ENCODE data around the gene BSN.
"Not testable (repeated sequence)": the region's sequence is repeated elsewhere in the genome, so short reads cannot be mapped to it uniquely, and the experiment has no call there.

The BSN gene

DNA sequence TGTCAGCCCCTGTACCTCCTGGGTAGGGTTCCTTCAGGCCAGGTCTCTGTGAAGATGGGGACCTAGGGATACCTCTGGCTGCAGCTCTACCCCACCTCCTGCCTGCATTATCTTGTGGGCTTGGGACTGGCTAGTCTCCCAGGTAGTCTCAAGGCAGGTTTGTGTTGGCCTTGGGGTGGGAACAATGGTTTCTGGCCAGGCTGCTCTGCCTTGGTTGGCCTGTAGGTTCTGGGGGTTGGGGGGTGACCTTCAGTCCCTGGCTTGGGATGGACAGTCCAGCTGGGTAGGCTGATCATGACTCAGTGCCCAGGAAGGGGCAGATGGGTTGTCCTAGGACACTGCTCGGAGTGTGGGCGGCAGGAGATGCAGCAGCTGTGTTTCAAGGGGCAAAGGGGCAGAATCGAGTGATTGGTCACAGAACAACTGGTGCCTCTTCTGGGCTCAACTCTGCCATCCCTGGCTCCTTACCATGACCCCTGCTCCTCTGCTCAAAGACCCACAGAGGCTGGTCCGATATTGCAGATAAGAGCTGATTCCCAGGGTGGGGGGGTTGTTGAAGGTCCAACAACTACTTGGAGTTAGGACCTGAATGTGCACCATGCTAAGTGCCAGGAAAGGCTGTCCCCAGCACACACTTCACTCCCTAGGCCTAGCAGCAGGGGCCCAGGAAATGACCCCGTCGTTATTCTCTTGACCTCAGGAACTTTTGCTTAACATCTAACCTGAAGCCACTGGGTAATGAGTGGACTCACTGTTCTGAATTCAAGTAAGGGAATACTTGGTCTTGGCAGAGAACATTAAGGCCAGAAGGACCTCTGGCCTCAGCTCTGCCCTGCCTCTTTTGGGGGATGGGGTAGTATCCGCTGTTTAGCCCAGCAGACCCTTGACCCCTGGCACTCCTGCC lies 18.1 kb upstream of the BSN start:
- no peak for DNase-seq (ENCODE audit: low spot score)

DNA sequence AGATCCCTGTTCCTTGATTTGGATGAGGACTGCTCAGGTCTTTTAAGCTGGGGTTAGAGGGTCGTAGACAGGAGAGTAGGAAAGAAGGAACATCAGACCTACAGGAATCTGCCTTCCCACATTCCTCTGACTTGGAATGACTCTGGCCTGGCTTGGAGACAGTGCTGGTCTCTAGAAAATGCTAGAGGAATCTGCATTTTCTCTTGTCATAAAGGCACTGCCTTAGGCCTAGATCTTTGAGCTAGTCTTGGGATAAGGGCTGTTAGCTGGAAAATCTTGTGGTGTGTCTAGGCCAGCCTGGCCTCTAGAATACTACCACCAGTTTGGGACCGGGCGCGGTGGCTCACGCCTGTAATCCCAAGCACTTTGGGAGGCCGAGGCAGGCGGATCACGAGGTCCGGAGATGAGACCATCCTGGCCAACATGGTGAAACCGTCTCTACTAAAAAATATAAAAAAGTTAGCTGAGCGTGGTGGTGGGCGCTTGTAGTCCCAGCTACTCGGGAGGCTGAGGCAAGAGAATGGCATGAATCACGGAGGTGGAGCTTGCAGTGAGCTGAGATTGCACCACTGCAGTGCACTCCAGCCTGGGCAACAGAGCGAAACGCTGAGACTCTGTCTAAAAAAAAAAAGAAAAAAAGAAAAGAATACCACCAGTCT lies 17.3 kb upstream of the BSN start:
- DNase-seq (ENCODE audit: low spot score), result no peak

DNA sequence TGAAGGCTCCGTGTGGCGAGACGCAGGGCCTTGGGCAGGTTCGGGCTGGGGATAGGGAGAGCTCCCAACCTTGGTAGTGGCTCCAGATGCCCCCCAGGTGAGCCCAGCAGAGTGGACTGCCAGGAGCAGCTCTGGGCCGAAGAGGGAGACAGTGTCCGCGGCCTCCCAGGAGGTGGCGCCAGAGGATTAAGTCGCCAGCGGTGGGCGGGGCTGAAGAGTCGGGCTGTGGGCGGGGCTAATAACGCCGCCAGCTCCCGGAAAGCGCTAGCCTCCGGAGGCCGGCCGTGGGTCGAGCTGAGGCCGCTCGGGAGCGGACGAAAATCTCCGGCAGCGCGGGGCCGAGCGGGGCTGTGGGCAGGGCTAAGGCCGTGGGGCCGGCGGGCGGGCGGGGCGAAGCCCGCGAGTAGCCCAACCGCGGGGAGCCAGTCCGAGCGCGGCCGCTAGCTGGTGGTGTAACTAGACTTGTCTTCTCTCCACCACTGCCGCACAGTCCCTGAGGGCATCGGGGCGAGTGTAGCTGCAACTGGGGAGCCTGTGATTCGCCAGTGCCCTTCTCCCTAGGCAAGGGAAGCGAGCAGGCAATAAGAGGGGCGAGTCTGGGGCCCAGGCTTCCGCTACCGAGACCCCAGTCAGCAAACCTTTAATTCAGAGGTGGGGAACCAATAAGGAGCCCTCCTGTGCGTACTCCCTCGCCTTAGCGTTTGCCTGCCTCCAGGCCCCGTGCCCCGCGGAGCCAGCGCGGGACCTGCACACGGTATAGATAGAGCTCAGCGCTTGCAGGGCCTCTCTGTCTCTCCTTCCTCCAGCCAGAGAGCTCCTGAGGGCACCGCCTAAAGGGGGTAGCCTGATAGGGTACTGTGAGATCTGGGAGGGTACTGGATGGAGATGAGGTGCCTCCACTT lies 14.4 kb upstream of the BSN start:
- peak; percentile 98 for DNase-seq (ENCODE audit: low spot score)

DNA sequence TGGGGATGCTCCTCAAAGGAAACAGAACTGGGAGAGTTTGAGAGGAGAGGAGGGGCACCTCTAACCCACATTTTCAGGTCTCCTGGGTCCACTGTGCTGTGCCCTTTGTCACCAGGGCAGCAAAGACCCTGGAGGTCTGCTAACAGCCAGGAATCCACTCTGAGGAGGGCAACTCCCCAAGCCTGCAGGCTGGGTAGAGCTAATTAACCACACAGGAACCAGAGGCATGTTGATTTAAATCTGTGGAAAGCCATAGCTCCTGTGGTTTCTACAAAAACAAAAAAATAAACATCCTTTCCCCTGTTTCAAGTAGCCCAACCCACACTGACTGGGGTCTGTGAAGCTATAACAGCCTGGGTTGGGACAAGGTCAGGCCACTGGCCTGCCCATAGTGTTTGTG lies 2.2 kb upstream of the BSN start:
- DNase-seq (ENCODE audit: low spot score), result no peak

DNA sequence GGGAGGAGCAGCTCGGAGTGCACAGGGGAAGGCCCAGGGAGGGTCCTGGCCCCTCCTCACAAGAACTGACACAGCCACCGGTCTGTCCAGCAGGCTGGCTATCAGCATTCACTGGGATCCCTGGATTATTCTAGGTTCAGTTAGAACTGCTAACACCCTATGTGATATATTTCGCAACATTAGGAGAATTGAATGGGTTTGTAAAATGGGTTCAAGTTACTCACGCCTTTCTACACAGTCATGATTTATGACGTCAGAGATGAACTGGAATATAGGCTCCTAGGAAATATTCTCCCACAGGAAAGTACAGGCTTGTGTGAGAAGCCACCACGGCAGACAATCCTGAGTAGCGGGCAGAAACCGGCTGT lies 969 bp upstream of the BSN start:
- DNase-seq (ENCODE audit: low spot score), result no peak

DNA sequence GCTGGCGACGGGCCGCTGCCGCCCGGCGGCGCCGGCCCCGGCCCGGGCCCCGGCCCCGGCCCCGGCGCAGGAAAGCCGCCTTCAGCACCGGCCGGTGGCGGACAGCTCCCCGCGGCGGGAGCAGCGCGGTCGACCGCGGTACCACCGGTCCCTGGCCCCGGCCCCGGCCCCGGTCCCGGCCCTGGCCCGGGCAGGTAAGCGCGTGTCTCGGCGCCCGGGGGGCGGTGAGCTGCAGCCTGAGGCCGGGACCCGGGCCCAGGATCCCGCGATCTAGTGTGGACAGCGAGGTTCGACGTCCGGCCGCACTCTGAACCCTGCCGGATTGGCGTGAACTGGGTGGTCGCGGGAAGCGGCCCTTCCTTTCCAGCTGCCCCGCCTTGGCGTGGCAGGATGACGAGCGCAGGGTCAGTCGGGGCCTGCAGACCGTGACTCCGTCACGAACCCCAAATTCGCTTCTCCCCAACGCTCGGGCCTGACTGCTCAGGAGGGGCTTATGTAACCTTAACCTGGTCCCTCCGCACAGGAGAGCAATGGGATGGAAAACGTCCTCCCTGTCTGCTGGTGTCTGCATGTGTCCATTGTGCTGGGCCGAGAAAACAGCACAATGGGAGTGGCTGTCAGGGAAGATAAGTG lies 472 bp downstream of the BSN start:
- DNase-seq (ENCODE audit: low spot score), result peak; percentile 84

DNA sequence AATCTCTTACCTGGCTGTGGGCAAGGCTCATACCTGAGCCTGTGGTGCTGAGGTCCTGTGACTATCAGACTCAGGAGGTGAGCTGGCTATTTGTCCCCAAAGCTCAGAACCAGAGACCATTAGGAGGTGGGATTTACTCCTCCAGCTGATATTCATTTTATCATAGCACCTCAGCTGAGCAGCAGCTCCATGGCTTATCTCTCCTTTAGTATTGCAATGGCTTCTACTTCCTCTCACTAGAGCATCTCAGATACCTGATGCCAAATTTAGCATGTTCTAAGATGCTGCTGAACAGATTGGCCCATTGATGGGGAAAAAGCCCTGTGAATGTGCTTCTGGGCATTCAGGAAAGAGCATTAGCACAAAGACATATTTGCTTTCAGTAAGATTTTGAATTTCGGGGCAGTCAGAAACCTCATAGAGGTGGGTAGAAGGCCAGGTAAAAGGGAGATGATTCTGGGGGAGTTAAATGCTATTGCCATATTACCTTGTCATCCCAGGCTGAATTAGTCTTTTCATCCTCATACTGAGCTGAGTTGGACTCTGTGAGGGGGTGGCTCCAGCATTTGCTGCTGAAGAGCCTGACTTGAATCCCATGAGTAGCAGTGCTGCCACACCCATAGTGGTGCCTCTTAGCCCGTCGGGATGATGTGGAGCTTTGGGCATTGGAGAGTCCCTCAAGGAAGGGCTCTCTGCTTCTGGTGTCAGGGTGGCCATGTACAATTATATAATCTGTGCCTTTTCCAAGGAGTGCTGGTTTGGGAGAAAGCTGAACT lies 2.4 kb downstream of the BSN start:
- no peak for DNase-seq (ENCODE audit: low spot score)

DNA sequence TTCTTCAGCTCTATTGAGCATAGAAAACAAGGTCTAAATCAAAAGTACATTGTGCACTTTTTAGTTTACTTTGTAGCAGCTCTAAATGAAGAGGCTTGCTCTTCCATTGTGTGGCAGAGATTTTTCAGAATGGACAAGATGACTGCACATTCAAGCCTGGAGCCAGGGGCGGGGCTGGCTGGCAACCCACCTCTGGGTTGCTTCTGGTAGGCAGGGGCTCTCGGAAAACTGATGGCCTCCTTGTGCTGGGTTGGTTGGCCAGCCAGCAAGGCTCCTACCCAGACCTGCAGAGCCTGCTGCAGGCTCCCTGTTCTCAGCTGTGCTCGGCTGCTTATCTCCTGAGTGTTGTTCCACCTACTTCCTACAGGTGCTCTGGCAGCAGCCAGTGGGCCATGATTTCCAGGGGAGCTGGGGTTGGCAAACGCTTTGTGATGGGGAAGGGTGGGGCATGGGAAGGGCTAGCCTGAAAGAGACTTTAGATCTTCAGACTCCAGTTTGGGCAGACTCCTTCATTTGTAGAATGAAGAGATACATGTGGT lies 8.8 kb downstream of the BSN start:
- DNase-seq (ENCODE audit: low spot score), result no peak

DNA sequence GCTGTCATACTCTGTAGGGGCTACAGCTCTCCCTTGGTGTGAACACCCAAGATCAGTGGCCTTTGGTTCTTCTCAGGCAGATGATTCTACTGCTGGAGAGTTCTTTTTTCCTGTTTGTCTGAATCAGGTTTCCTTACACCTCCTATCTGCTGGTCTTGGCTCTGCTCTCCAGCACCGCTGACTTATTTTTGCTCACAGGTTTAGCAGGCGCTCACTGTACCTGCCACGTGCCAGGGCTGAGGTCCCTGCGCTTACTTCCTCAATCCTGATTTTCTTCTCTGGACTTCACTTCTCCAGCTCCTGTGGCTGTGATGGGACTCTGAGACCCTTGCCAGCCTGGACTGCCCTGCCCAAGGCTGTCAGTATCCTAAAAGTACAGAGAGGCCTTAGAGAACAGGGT lies 9.5 kb downstream of the BSN start:
- no peak for DNase-seq (ENCODE audit: low spot score)

DNA sequence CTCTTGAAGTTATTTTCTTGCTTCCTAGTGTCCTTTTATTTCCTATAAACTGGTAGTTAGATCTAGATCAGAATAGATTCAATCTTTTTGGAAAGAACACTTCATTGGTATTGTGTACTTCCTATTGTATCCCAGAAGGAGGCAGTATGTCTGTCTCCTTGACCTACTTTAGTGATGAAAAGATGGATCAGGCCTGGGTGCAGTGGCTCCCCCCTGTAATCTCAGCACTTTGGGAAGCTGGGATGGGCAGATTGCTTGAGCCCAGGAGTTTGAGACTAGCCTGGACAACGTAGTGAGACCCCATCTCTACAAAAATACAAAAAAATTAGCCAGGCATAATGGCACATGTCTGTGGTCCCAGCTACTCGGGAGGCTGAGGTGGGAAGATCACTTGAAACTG lies 12.0 kb downstream of the BSN start:
- DNase-seq (ENCODE audit: low spot score), result no peak

DNA sequence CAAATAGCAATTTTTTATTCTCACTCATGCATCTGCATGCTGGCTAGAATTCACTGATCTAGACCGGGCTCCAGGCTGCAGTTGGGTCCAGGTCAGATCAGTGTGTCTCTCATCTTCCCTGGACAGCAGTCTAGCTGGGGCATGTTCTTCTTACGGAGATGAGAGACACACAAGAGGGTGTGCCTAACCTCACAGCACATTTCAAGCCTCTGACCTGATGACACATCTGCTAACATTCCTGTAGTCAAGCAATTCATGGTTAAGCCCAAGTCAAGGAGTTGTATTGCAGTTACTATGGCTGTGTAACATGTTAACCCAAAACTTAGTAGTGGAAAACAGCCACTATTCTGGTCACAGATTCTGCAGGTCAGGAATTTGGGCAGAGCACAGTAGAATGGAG lies 13.1 kb downstream of the BSN start:
- DNase-seq (ENCODE audit: low spot score), result no peak

DNA sequence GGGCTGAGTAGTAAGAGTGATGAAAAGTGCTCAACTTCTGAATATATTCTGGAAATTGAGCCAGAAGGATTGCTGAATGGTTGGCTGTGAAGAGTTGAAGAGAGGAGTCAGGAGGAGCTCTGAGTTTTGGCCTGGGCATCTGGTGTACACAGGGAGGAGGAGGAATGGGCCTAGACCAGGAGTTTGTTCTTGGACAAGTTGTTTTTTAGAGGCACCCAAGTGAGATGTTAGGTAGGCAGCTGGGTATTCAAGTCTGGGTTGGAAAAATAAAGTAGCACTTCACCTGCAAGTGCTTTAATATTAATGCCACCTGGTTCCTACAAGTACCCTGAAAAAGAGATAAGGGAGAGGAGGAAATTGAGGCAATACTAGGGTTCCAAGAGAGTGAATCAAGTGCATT lies 14.7 kb downstream of the BSN start:
- DNase-seq (ENCODE audit: low spot score), result no peak

DNA sequence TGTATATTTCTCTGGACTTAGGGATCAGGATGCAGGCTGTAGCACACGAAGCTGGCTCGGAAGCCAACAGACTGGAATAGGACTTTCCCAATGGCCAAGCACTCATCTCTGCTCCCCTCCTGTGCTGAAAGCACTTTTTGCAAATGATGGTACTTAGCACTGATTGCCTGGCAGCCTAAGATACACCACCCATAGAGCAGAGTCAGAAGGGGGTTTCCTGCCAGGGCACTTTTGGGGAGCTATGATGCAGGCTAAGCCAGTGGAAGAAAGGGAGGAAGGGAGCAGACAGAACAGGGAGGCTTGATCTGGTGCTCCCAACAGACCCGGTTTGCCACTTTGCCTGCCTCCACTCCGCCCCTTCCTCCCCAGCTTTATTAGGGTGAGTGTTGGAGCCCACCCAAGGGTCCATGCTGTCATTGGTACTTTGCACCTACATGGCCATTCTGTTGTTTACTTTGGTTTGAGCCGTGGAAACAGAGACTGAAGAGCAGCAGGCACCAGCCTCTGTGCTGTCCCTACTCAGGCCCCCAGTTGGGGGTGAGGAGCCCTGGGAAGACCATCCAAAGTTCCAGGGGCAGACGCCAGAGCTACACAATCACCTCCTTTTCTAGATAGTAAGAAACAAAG lies 15.9 kb downstream of the BSN start:
- DNase-seq (ENCODE audit: low spot score), result no peak

DNA sequence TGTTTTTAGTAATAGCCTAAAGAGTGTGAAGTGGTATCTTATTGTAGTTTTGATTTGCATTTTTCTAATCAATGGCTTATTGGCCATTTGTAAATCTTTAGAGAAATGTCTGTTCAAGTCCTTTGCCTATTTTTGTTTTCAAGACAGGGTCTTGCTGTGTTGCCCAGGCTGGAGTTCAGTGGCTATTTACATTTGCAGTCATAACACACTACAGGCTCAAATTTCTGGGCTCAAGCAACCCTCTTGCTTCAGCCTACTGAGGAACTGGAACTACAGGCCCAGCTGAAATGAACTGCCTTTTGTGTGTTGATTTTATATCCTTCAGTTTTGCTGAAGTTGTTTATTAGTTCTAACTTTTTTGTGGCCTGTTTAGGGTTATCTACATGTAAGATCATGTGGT lies 27.9 kb downstream of the BSN start:
- no peak for DNase-seq (ENCODE audit: low spot score)

DNA sequence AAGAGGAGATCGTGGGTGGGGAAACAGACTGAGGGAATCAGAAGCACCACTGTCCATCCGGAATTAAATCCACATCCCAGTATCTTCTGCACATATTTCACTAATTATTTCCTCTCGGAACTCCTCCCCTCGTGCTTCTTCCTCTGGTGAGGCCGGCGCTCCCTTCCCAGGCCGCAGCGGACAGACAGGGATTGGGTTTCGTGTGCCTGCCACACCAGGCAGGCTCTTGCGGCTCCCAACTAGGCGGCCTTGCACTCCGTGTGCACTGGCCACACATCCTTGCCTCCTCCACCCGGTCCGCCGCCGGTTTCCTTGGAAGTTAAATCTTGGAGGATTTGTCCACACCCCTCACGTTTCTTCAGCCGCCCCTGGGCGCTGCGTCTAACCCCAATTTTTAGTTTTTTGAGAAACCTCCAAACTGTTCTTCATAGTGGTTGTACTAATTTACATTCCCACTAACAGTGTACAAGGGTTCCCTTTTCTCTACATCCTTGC lies 31.0 kb downstream of the BSN start:
- not testable (repeated sequence) for DNase-seq (ENCODE audit: low spot score)

DNA sequence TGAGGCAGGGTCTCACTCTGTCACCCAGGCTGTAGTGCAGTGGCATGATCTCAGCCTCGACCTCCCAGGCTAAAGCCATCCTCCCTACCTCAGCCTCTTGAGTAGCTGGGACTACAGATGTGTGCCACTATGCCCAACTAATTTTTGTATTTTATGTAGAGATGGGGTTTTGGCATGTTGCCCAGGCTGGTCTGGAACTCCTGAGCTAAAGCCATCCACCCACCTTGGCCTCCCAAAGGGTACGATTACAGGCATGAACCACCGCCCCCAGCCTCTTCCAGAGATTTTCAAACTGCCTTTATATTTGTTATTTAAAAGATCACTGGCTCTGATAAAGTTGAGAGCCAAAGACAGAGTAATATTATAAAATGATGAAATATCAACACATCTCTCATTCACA lies 37.3 kb downstream of the BSN start:
- no peak for DNase-seq (ENCODE audit: low spot score)

DNA sequence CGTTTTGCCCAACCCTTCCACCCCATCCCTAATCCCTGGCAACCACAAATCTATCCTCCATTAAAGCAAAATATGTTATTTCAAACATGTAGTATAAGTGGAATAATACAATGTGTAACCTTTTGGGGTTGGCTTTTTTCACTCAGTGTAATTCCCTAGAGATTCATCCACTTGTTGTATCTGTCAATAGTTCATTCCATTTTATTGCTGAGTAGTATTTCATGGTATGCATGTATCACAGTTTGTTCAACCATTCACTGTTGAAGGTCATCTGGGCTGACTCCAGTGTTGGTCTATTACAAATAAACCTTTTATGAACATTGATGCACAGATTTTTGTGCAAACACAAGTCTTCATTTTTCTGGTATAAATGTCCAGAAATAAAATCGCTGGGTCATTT lies 38.8 kb downstream of the BSN start:
- DNase-seq (ENCODE audit: low spot score), result no peak

DNA sequence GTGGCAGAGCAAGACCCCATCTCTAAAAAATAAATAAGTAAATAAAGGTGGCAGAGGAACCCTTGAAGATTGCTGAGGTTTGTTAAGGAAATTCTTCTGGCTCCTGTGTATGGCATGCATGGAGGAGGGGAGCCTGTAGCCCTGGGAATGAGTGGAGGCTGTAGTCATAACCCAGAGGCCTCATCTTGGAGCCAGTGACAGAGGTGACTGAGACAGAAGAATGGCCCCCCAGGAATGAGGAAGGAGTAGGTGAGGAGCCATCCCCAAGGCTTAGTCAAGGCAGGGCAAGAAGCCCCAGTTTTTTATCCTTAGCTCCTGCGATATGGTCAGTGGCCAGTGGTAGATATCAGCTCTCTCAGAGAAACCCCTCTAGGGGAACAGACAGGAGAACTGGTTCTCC lies 46.5 kb downstream of the BSN start:
- DNase-seq (ENCODE audit: low spot score), result peak; percentile 18

DNA sequence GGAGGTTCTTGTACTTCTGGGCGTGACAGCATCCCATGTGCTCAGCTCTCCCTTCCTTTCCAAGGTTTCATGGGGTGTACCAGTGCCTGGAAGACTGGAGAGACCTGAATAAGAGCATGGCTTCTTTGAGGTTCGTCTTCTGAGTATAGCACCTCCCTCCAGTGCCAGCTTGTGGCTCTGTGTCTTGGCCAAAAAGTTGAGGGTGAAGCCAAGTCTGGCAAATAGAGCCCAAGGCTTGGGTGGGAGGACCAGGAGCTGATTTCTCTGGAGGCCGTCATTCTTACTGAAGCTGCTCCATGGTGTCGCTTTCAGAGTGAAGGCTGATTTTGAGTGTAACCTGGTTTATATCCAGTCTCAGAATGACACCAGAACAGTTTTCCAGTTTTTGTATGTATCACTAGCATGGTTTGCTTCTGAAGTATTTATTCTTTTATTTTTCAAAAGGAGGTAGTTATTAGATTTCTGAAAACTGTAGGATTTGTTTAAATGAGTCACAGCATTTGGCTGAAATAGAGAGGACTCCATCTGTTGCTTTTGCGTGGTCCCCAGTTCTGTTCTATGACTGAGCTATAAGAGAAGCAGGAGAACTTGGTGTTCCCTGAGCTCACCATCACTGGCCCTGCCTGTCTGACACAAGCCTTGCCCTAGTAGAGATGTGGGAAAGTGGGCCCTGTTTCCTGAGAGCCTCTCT lies 47.2 kb downstream of the BSN start:
- DNase-seq (ENCODE audit: low spot score), result no peak

DNA sequence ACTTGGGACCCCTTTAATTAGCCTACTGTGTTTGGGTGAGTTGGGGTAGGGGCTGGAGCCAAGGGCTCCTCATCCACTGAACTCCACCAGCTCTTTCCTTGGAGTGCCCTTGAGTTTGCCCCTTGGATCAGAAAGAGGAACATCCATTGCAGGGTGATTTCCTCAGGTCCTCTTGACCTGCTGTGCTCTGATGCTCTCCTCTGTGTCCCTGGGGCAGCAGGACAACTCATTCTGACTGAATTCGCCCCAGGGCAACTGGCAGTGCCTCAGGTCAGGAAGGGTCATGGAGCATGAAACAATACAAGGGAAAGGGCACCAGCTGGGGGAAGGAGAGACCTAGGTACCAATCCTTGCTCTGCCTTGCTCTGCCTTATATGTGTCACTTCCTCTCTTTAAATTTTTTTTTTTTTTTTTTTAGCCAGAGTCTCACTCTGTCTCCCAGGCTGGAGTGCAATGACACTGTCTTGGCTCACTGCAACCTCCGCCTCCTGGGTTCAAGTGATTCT lies 47.8 kb downstream of the BSN start:
- no peak for DNase-seq (ENCODE audit: low spot score)

Data from GM03348 (cell line).